AG04449 (cell line): ENCODE measurements around the gene TRAM2.
A peak's percentile ranks its signal among the peaks of the same experiment; 100 is the strongest.

ENCODE experiments used
- CTCF ChIA-PET: fragments of 350-600 bp; formaldehyde crosslinking; extraction: SDS; loops from one replicate; lab custom pipeline; 2021; ENCODE audit warnings: antibody characterized with exemption; lab: Yijun Ruan, JAX
- POLR2A ChIA-PET: fragments of 400-600, 350-600 bp; formaldehyde crosslinking; extraction: SDS; loops from one replicate; lab custom pipeline; 2020; ENCODE audit warnings: antibody characterized with exemption, inconsistent platforms; lab: Yijun Ruan, JAX
- DNase-seq: peaks from one replicate; pipeline ENCODE4 v3.0.0-alpha.2; 2010; ENCODE audit warnings: low read depth, low spot score
- H3K4me3 ChIP-seq: 2 replicates; pipeline ENCODE4 v1.5.1; 2011; ENCODE audit warnings: low read depth, mild to moderate bottlenecking, control low read depth, low read length
- TF ChIP-seq, protein P1 (sequence below): IDR thresholded peaks from one replicate; pipeline ENCODE4 v1.5.1; 2011; ENCODE audit warnings: mild to moderate bottlenecking, moderate library complexity, low read length, control low read depth, inconsistent platforms; ENCODE audit not compliant: insufficient read depth; ENCODE audit errors: missing control alignments

The TRAM2 gene

DNA sequence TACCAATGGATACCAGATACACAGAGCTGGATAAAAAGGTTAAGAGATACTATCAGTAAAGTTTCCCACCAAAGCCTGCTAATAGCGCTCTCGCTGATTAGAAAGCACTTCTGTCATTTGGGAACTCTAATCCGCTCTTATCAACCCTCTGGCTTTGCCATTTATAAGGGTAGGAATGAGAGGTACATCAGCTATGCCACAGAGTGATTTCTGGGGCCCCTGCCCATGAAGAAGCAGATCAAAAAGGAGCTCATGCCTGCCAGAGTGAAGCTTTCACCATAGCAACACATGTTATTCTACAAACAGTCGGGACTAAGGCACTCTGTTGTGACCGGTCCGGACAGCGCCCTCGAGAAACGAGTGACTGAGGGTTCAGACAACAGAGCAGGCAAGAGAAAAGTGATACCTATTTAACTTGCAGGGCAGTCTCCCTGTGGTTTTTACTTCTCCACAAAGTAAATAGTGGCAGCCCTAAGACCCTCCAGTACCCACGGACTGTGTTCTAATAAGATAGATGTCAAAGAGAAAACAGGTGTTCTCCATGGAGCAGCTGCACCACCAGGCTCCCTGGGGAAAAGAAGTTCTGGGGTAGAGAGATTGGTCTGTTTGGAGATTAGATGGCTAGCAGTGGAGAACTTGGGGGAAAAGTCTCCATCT lies 5.6 kb downstream of the TRAM2 start:
- H3K4me3 ChIP-seq: no peak overlapping the region
- ChIA-PET POLR2A (interaction anchor here (1.2 kb wide), 1 partner anchor 24 kb away, joined by 4 read pairs; no protein-coding TSS in a partner anchor), CTCF (interaction anchor here (0.6 to 2.8 kb wide), 5 partner anchors 19 to 137 kb away, joined by 3 to 7 read pairs (median 3); no protein-coding TSS in a partner anchor)
- DNase-seq: no peak
- TF ChIP-seq, protein P1, sequence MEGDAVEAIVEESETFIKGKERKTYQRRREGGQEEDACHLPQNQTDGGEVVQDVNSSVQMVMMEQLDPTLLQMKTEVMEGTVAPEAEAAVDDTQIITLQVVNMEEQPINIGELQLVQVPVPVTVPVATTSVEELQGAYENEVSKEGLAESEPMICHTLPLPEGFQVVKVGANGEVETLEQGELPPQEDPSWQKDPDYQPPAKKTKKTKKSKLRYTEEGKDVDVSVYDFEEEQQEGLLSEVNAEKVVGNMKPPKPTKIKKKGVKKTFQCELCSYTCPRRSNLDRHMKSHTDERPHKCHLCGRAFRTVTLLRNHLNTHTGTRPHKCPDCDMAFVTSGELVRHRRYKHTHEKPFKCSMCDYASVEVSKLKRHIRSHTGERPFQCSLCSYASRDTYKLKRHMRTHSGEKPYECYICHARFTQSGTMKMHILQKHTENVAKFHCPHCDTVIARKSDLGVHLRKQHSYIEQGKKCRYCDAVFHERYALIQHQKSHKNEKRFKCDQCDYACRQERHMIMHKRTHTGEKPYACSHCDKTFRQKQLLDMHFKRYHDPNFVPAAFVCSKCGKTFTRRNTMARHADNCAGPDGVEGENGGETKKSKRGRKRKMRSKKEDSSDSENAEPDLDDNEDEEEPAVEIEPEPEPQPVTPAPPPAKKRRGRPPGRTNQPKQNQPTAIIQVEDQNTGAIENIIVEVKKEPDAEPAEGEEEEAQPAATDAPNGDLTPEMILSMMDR: no peak

DNA sequence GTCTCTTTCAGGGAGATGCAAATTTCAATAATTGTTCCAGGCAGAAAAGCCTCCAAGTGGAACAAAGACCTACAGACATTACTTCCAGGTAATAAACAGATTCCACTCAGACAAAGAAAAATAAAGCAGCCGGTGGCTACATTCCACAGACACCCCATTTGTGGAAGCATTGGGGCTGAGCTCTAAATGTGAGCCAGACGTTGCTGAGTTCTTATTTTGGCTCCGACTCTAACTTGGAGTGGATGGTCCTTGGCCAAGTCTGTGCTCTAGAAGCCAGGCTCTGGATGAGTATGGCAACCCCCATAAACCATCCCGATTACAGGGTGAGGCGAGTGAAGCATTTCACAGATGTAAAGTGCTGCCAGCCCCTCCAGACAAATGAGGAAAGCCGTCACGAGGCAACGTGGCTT lies 6.6 kb downstream of the TRAM2 start:
- no peak for DNase-seq
- H3K4me3 ChIP-seq: peak overlapping the region; percentile 12; the same call in 1 of the 2 replicates
- TF ChIP-seq, protein P1: no peak
- CTCF ChIA-PET: interaction anchor here (0.9 to 2.4 kb wide), 5 partner anchors 19 to 149 kb away, joined by 3 to 10 read pairs (median 3); no protein-coding TSS in a partner anchor
- POLR2A ChIA-PET: interaction anchor here (1.2 kb wide), 1 partner anchor 25 kb away, joined by 4 read pairs; no protein-coding TSS in a partner anchor

DNA sequence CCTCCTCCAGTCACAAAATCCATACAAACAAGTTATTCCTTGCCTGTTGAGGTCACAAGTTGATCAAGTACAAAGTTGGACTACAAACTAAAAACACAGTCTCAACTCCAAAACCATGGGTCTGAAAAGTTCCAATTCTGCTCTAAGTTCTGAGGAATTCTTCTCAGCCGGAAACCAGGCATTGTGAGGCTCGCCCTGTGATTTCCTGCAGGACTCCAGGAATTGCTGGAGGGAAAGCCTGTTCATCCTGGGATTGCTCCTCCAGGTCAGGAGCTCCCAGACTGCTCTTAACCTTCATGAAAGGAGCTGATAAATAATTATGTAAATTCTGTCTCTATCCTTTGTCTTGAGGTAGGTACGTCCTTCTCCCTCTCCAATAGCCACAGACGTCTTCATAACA lies 8.5 kb downstream of the TRAM2 start:
- DNase-seq: no peak
- TF ChIP-seq, protein P1: no peak
- no peak overlapping the region for H3K4me3 ChIP-seq
- CTCF ChIA-PET: interaction anchor here (1.0 to 2.4 kb wide), 4 partner anchors 8 to 84 kb away, joined by 4 to 16 read pairs (median 8); partner anchors contain the start of gene TRAM2
- POLR2A ChIA-PET: no interaction called here

GRCh38 chr6:52566853-52567279 lies 10.0 kb downstream of the TRAM2 start:
- ChIA-PET POLR2A (interaction anchor here (0.5 to 1.7 kb wide), 15 partner anchors 8 to 148 kb away, joined by 3 to 17 read pairs (median 4); partner anchors contain the start of genes EFHC1 and TRAM2), CTCF (interaction anchor here (0.9 to 1.8 kb wide), 12 partner anchors 9 to 148 kb away, joined by 3 to 16 read pairs (median 4); partner anchors contain the start of gene TRAM2)
- TF ChIP-seq, protein P1: no peak
- no peak overlapping the region for H3K4me3 ChIP-seq
- DNase-seq: peak; percentile 90

- no peak overlapping the region for H3K4me3 ChIP-seq
- TF ChIP-seq, protein P1: no peak
- CTCF ChIA-PET: interaction anchor here (0.6 to 1.8 kb wide), 7 partner anchors 10 to 149 kb away, joined by 3 to 16 read pairs (median 4); partner anchors contain the start of gene TRAM2
These were observed 10.7 kb downstream of the TRAM2 start for GRCh38 chr6:52566201-52566600.

DNA sequence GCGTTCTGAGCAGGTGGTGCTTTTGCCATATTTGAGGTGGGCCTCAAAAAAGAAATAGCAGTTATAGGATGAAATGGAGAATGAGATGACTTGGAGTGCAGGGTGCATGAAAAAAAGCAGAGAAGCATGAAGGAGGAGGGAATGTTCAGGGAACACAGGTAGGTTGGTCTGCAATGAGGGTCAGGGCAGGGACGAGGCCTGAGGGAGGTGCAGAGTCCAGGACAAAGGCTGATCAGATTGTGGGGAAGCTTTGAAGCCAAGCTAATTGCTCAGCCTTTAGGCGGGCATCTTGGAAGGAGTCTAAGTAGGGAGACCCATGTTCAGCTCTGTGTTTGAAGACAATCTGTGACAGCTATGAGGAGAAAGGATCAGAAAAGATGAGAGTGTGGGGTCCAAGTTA lies 12.0 kb downstream of the TRAM2 start:
- no peak overlapping the region for H3K4me3 ChIP-seq
- POLR2A ChIA-PET: no interaction called here
- CTCF ChIA-PET: interaction anchor here (1.7 kb wide), 1 partner anchor 148 kb away, joined by 5 read pairs; no protein-coding TSS in a partner anchor
- no peak for DNase-seq
- TF ChIP-seq, protein P1: no peak

More at GRCh38 chr6:52566201-52566600, 10.7 kb downstream of the TRAM2 start:
- POLR2A ChIA-PET: interaction anchor here (1.2 to 1.7 kb wide), 7 partner anchors 8 to 51 kb away, joined by 4 to 17 read pairs (median 7); partner anchors contain the start of gene TRAM2
- DNase-seq: no peak
